Measurements from ENCODE around the gene MORN1.

- TF ChIP-seq POLR2A (IDR thresholded peaks at IDR 0.05; ENCODE audit: low read length), result peak; percentile 37
- TF ChIP-seq GATA1 (IDR thresholded peaks at IDR 0.05; ENCODE audit: low read depth, low read length), result no peak
Measured at GRCh38 chr1:2412773-2413494, 21.6 kb upstream of the MORN1 start.

All from erythroblast (primary cell).